ENCODE results near the gene SPON1.

Gene SPON1

GRCh38 chr11:14105446-14105845 is 142.9 kb downstream of the SPON1 start:
- Histone ChIP-seq H3F3A (ENCODE audit: low read depth) (no peaks in the 10 kb centered on the region), H3K27me3 (ENCODE audit: insufficient read depth, low read length, poor library complexity, severe bottlenecking) (no peaks in the 10 kb centered on the region), H3K4me3 (ENCODE audit: low read length, poor library complexity, severe bottlenecking) (no peak overlapping the region), H3K4me1 (ENCODE audit: insufficient read depth, low read length, poor library complexity, severe bottlenecking) (peaks cover 6% of the 10 kb centered on the region), H3K9me2 (replicated peaks; ENCODE audit: low read depth, low read length) (no peaks in the 10 kb centered on the region), H3K79me2 (ENCODE audit: insufficient read depth, low read length) (no peaks in the 10 kb centered on the region), H4K20me1 (ENCODE audit: insufficient read depth, low read length, poor library complexity, severe bottlenecking) (no peaks in the 10 kb centered on the region), H3K4me2 (ENCODE audit: low read depth, low read length, poor library complexity, severe bottlenecking) (no peak overlapping the region), H2AFZ (ENCODE audit: low read length) (no peak overlapping the region), H3K36me3 (ENCODE audit: insufficient read depth, low read length) (no peaks in the 10 kb centered on the region), H3K9me3 (ENCODE audit: insufficient read depth, low read depth, low read length) (no peaks in the 10 kb centered on the region), H3K9ac (ENCODE audit: low read depth, low read length, poor library complexity, severe bottlenecking) (no peak overlapping the region)
- no peak for TF ChIP-seq EZH2phosphoT487 (IDR thresholded peaks at IDR 0.05; ENCODE audit: borderline replicate concordance)
- no peak for TF ChIP-seq CTCF (conservative IDR thresholded peaks at IDR 0.05; ENCODE audit: low read length)

- H3K4me3 ChIP-seq (ENCODE audit: low read length, poor library complexity, severe bottlenecking): no peak overlapping the region
- H3K36me3 ChIP-seq (ENCODE audit: insufficient read depth, low read length): no peaks in the 10 kb centered on the region
- no peaks in the 10 kb centered on the region for H3K9me2 ChIP-seq (replicated peaks; ENCODE audit: low read depth, low read length)
- H3K4me1 ChIP-seq (ENCODE audit: insufficient read depth, low read length, poor library complexity, severe bottlenecking): peaks cover 4% of the 10 kb centered on the region
- H2AFZ ChIP-seq (ENCODE audit: low read length): no peak overlapping the region
- no peaks in the 10 kb centered on the region for H4K20me1 ChIP-seq (ENCODE audit: insufficient read depth, low read length, poor library complexity, severe bottlenecking)
- TF ChIP-seq CTCF (conservative IDR thresholded peaks at IDR 0.05; ENCODE audit: low read length) (no peak), EZH2phosphoT487 (IDR thresholded peaks at IDR 0.05; ENCODE audit: borderline replicate concordance) (no peak)
- H3K4me2 ChIP-seq (ENCODE audit: low read depth, low read length, poor library complexity, severe bottlenecking): no peak overlapping the region
- no peak overlapping the region for H3K9ac ChIP-seq (ENCODE audit: low read depth, low read length, poor library complexity, severe bottlenecking)
- H3K79me2 ChIP-seq (ENCODE audit: insufficient read depth, low read length): no peaks in the 10 kb centered on the region
- no peaks in the 10 kb centered on the region for H3K27me3 ChIP-seq (ENCODE audit: insufficient read depth, low read length, poor library complexity, severe bottlenecking)
- no peaks in the 10 kb centered on the region for H3F3A ChIP-seq (ENCODE audit: low read depth)
- H3K9me3 ChIP-seq (ENCODE audit: insufficient read depth, low read depth, low read length): no peaks in the 10 kb centered on the region
These were observed 144.0 kb downstream of the SPON1 start for GRCh38 chr11:14106303-14107049.

GRCh38 chr11:14107050-14107430 is 144.5 kb downstream of the SPON1 start:
- no peaks in the 10 kb centered on the region for H3K9me3 ChIP-seq (ENCODE audit: insufficient read depth, low read depth, low read length)
- H3F3A ChIP-seq (ENCODE audit: low read depth): no peaks in the 10 kb centered on the region
- H3K4me1 ChIP-seq (ENCODE audit: insufficient read depth, low read length, poor library complexity, severe bottlenecking): no peaks in the 10 kb centered on the region
- no peaks in the 10 kb centered on the region for H4K20me1 ChIP-seq (ENCODE audit: insufficient read depth, low read length, poor library complexity, severe bottlenecking)
- H3K36me3 ChIP-seq (ENCODE audit: insufficient read depth, low read length): no peaks in the 10 kb centered on the region
- H2AFZ ChIP-seq (ENCODE audit: low read length): no peak overlapping the region
- H3K4me3 ChIP-seq (ENCODE audit: low read length, poor library complexity, severe bottlenecking): no peak overlapping the region
- no peak overlapping the region for H3K4me2 ChIP-seq (ENCODE audit: low read depth, low read length, poor library complexity, severe bottlenecking)
- H3K27me3 ChIP-seq (ENCODE audit: insufficient read depth, low read length, poor library complexity, severe bottlenecking): no peaks in the 10 kb centered on the region
- no peaks in the 10 kb centered on the region for H3K79me2 ChIP-seq (ENCODE audit: insufficient read depth, low read length)
- H3K9ac ChIP-seq (ENCODE audit: low read depth, low read length, poor library complexity, severe bottlenecking): no peak overlapping the region
- no peak for TF ChIP-seq CTCF (conservative IDR thresholded peaks at IDR 0.05; ENCODE audit: low read length)
- no peaks in the 10 kb centered on the region for H3K9me2 ChIP-seq (replicated peaks; ENCODE audit: low read depth, low read length)

All from Loucy (cell line).